Choroid plexus epithelial cell (primary cell): ENCODE measurements around the gene PAM.

Experiments
- DNase-seq: peaks from one replicate; pipeline ENCODE4 v3.0.0-alpha.2; 2010; ENCODE audit warnings: low read depth
- H3K4me3 ChIP-seq: 2 replicates; pipeline ENCODE4 v1.5.1; 2011; ENCODE audit warnings: low read depth, mild to moderate bottlenecking, control low read depth, low read length, moderate library complexity
- CTCF ChIP-seq: conservative IDR thresholded peaks from 2 replicates; pipeline ENCODE4 v1.5.1; 2011; ENCODE audit warnings: low read depth, mild to moderate bottlenecking, control low read depth, inconsistent platforms, low read length, moderate library complexity

PAM gene

GRCh38 chr5:102737805-102738469 is 17.2 kb upstream of the PAM start:
- no peak for TF ChIP-seq CTCF
- no peak overlapping the region for H3K4me3 ChIP-seq
- DNase-seq, result no peak

GRCh38 chr5:102740515-102740914 is 14.6 kb upstream of the PAM start:
- TF ChIP-seq CTCF, result no peak
- no peak for DNase-seq
- no peak overlapping the region for H3K4me3 ChIP-seq

GRCh38 chr5:102742215-102742614 is 12.9 kb upstream of the PAM start:
- H3K4me3 ChIP-seq, result no peak overlapping the region
- no peak for DNase-seq
- no peak for TF ChIP-seq CTCF

- TF ChIP-seq CTCF, result no peak
Observed at GRCh38 chr5:102743900-102744299, 11.2 kb upstream of the PAM start.

GRCh38 chr5:102747386-102748166 is 7.5 kb upstream of the PAM start:
- H3K4me3 ChIP-seq, result no peak overlapping the region
- no peak for TF ChIP-seq CTCF
- DNase-seq, result no peak

More at GRCh38 chr5:102743900-102744299, 11.2 kb upstream of the PAM start:
- no peak for DNase-seq
- no peak overlapping the region for H3K4me3 ChIP-seq

- H3K4me3 ChIP-seq, result no peak overlapping the region
- DNase-seq, result no peak
- TF ChIP-seq CTCF, result no peak
Observed at GRCh38 chr5:102749416-102750030, 5.6 kb upstream of the PAM start.
